Activated CD4-positive, alpha-beta T cell treated with anti-CD3 and anti-CD28 coated beads, Interleukin-2, amount 50 U/mL, for 4 hours (primary cell): ENCODE measurements around the gene FTL.
A peak's percentile ranks its signal among the peaks of the same experiment; 100 is the strongest.

Experiments
- DNase-seq, 2 experiments: peaks; one replicate each; pipeline ENCODE4 v3.0.0-alpha.2; 2020

FTL gene

DNA sequence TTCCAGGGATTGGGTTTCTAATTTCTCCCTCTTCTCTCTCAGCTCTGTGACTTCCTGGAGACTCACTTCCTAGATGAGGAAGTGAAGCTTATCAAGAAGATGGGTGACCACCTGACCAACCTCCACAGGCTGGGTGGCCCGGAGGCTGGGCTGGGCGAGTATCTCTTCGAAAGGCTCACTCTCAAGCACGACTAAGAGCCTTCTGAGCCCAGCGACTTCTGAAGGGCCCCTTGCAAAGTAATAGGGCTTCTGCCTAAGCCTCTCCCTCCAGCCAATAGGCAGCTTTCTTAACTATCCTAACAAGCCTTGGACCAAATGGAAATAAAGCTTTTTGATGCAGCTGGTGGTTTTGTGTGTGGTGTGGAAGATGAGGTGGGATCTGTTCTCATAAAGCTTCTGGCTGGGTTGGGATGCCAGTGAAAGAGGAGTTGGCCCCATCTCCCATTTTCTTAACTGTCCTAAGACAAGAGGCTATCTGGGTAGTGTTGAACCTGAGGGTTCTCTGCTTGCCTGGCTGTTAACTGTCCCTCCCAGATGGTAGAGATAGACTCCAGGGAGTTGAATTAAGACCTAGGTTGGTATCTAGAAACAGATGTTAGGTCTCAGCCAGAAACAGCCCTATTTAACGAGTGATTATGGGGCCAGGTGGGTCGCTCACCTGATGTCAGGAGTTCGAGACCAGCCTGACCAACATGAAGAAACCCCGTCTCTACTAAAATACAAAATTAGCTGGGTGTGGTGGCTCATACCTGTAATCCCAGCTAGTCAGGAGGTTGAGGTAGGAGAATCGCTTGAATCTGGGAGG is 1.6 kb downstream of the FTL start:
- no peak for DNase-seq

DNA sequence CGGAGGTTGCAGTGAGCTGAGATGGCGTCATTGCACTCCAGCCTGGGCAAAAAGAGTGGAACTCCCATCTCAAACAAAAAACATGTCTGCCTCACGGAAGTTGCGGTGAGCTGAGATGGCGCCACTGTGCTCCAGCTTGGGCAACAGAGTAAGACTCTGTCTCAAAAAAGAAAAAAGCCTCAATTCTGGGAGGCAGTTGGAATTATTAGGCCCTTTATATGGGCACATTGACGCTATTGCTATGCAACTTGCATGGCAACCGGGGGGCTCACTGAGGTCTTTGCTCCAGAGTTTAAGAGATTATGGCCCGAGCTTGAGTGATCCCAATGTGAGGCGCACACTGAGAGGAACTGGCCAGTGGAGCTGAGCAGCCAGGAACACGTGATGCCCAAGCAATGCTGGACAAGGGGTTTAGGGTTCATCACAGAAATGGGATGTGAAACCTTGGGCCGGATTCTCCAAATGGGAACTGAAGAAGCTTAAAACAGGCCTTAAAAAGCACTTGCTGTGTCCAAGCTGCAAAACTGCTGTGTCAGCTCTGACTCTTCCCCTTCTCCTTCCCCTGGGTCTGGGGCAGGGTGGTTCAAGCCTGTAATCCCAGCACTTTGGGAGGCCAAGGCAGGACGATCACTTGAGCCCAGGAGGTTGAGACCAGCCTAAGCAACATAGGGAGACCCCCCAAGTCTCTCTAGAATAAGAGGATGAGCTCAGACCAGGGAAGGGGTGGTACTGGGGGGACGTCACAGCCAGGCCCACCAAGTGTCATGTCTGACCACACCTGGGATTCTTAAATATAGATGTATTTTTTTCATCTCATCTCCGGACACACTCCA is 2.5 kb downstream of the FTL start:
- no peak for DNase-seq

GRCh38 chr19:48968179-48968661 is 3.1 kb downstream of the FTL start:
- no peak for DNase-seq

DNA sequence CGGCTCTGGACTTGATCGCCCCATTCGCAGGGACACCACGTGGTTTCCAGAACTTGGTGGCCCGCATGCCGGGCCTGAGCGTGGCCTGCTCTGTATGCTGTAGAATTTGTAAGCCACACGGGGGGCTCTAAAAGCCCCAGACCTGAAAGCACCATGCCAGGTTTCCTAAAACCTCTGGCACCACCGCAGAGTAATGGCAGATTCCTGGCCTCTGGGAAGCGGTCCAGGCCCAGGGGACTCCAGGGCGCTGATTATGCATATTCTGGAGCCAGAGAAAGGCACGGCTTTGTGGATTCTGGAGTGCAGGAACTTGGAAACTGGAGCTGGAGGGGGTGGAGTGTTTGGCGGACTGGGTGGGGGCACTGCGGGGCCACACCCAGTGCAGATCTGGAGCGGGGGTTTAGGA is 3.7 kb downstream of the FTL start:
- DNase-seq, result no peak

DNA sequence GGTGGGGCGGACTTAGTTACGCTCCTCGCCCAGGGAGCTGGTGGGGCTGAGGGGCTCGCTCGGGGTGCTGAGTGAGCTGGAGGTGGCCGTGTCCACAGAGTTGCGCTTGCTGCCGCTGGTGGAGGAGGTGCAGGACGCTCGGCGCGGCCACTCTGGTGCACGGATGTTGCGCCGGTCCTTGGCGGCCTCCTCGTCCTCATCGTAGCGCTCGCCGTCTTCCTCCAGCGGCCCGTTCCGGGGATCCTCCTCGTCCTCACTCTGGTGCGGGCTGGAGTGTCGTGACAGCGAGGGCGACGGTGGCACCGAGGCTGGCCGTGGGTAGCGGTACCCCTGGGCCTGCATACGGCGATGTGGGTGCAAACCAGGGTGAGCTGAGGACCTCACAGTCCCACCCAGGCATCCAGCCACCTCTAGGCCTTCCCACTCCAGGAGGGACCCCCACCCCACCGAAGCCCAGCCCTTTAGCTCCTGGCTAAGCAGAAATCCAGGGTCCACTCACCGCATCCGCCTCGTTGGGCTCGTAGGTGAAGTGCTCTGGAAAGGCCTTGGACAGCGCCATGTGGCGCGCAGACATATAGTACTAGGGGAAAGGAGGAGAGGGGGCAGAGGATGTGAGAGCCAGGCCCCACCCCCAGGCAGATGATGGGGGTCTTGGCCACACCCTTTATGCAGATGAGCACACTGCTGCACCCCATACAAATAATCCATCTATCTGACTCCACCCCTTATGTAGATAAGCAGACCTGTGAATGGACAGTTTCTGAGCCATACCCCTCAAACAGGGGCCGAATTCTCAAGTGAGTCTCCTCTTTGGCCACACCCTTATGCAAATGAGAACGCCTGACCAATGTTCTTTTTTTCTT is 4.4 kb downstream of the FTL start:
- no peak for DNase-seq

- no peak for DNase-seq
These were observed 5.1 kb downstream of the FTL start for GRCh38 chr19:48970139-48970766.

GRCh38 chr19:48970923-48971395 is 5.8 kb downstream of the FTL start:
- peak; percentile 80 to 82 for DNase-seq

DNA sequence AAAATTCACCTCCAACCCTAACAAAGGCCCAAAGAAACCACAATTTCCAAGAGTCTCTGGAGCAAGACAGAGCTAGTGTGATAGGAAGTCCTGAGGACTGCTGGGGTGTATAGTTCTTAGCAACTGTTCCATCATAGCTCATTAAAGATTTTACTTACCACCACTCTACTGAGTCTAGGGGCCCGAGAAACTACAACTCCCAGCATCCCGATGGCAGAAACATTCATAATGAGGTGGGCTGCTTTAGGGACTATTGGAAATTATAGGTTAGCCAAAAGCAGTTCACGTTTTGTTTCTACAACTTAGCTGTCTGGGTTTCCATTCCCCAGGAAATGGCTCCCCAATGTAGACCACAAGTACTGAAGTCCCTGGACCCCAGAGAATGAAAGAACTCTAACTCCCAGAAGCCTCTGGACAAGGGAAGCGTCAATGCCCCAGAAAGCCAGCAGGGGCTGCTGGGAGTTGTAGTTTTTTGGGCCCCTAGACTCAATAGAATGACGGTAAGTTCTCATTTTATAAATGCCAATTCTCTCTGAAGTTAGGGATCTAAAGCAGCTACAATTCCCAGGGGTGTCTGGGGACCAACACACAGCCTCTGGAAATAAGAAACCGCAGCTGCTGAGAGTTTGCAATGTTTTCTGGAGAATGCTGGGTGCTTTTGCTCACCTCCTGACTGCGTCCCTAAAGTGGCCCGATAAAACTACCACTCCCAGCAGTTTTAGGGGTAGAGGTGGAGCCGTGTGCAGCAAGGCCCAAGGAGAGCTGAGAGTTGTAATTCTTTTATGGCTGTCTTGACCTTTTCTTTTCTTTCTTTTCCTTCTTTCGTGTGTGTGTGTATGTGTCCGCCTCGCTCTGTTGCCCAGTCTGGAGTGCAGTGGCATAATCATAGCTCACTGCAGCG is 11.1 kb downstream of the FTL start:
- no peak for DNase-seq

DNA sequence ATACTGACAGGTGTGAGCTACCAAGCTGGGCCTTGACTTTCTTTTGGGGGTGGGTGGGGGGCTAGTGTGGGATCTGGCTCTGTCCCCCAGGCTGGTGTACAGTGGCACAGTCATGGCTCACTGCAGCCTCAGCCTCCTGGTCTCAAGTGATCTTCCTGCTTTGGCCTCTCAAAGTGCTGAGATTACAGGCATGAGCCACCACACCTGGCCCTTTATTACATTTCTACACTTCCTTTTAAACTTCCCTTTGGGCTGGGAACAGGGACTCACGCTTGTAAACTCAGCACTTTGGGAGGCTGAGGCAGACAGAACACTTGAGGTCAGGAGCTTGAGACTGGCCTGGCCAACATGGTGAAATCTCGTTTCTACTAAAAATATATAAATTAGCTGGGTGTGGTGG is 12.0 kb downstream of the FTL start:
- no peak for DNase-seq

DNA sequence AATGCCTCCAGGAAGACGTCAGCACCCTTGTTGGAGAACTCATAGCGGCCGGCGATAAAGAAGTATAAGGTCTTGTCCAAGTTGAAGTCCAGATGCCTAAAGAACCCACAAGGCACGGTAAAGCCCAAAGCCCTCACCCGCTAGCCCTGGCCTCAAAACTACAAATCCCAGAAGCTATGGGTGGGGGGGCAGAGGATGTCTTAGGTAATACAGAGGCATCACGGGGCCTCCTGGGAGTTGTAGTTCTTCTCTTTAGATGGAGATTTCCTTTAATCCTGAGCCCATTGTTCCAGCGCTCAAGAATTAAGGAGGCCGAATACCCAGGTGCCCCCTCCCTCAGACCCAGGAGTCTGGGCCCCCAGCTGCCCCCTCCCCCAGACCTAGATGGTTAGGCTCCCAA is 17.2 kb downstream of the FTL start:
- no peak for DNase-seq

DNA sequence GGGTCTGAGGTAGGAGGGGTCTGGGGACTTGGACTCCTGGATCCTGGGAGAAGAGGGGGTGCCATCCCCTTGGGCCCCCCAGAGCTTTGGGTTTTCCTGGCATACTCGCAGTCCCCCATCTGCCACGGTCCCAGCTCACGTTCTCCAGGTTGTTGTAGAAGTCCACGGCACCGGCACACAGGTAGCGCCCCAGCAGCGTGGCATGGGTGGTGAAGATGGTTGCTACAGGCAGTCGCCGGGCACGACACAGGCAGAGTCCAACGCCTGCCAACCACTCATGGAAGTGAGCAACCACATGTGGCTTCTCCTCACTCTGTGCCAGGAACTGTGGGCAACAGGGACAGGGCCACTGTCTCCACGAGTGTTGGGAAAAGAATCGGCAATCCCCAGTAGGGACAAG is 20.6 kb downstream of the FTL start:
- no peak for DNase-seq

GRCh38 chr19:48986211-48986610 is 21.1 kb downstream of the FTL start:
- no peak for DNase-seq

- DNase-seq, result no peak
These were observed 22.2 kb downstream of the FTL start for GRCh38 chr19:48987323-48987722.

- DNase-seq, result no peak
These were observed 23.2 kb downstream of the FTL start for GRCh38 chr19:48988286-48988685.

DNA sequence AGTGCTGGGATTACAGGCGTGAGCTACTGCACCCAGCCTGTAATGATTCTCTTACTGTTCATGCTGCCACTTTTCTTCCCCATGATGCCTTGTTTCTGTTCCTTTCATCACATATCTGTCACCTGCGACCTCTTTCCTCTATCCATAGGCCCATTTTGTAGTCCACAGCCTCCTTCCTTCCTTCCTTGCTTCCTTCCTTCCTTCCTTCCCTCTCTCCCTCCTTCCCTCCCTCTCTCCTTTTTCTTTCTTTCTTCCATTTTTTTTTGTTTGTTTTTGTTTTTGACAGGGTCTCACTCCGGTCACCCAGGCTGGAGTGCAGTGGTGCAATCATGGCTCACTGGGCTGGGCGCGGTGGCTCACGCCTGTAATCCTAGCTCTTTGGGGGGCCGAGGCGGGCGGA is 23.8 kb downstream of the FTL start:
- DNase-seq, result no peak

- no peak for DNase-seq
These were observed 24.7 kb downstream of the FTL start for GRCh38 chr19:48989701-48990291.

- DNase-seq, result no peak
These were observed 25.3 kb downstream of the FTL start for GRCh38 chr19:48990400-48990799.

- no peak for DNase-seq
These were observed 26.0 kb downstream of the FTL start for GRCh38 chr19:48991011-48991609.

- no peak for DNase-seq
These were observed 26.9 kb downstream of the FTL start for GRCh38 chr19:48991873-48992580.
